ENCODE data around the gene NAGPA.
"Not testable (repeated sequence)": the region's sequence is repeated elsewhere in the genome, so short reads cannot be mapped to it uniquely, and the experiment has no call there.

The NAGPA gene

GRCh38 chr16:5045499-5046115 is 11.9 kb upstream of the NAGPA start:
- Histone ChIP-seq H3K4me1 (ENCODE audit: insufficient read depth, low read length) (peaks cover 10% of the 10 kb centered on the region; the same call in 1 of the 2 replicates), H3K9me3 (ENCODE audit: control insufficient read depth, insufficient read depth, low read length) (no peaks in the 10 kb centered on the region), H3K9ac (ENCODE audit: low read depth, low read length) (no peak overlapping the region), H3K36me3 (ENCODE audit: insufficient read depth, low read length) (no peaks in the 10 kb centered on the region)

- peaks cover 13% of the 10 kb centered on the region for H3K4me1 ChIP-seq (ENCODE audit: insufficient read depth, low read length)
- H3K9ac ChIP-seq (ENCODE audit: low read depth, low read length); H3K36me3 ChIP-seq (ENCODE audit: insufficient read depth, low read length); H3K9me3 ChIP-seq (ENCODE audit: control insufficient read depth, insufficient read depth, low read length): not testable (repeated sequence)
Observed at GRCh38 chr16:5044581-5044980, 10.8 kb upstream of the NAGPA start.

- Histone ChIP-seq H3K9me3 (ENCODE audit: control insufficient read depth, insufficient read depth, low read length) (no peaks in the 10 kb centered on the region), H3K36me3 (ENCODE audit: insufficient read depth, low read length) (no peaks in the 10 kb centered on the region), H3K4me1 (ENCODE audit: insufficient read depth, low read length) (peaks cover 13% of the 10 kb centered on the region)
Observed at GRCh38 chr16:5044011-5044540, 10.3 kb upstream of the NAGPA start.

GRCh38 chr16:5042574-5043171 is 8.9 kb upstream of the NAGPA start:
- no peak overlapping the region; the same call in 1 of the 2 replicates for H3K9ac ChIP-seq (ENCODE audit: low read depth, low read length)

More at GRCh38 chr16:5044011-5044540, 10.3 kb upstream of the NAGPA start:
- H3K9ac ChIP-seq (ENCODE audit: low read depth, low read length): no peak overlapping the region

GRCh38 chr16:5041600-5042133 is 7.9 kb upstream of the NAGPA start:
- Histone ChIP-seq H3K4me1 (ENCODE audit: insufficient read depth, low read length) (peaks cover 13% of the 10 kb centered on the region), H3K9me3 (ENCODE audit: control insufficient read depth, insufficient read depth, low read length) (no peaks in the 10 kb centered on the region), H3K36me3 (ENCODE audit: insufficient read depth, low read length) (no peaks in the 10 kb centered on the region), H3K9ac (ENCODE audit: low read depth, low read length) (no peak overlapping the region)

More at GRCh38 chr16:5042574-5043171, 8.9 kb upstream of the NAGPA start:
- Histone ChIP-seq H3K9me3 (ENCODE audit: control insufficient read depth, insufficient read depth, low read length) (no peaks in the 10 kb centered on the region), H3K4me1 (ENCODE audit: insufficient read depth, low read length) (peaks cover 13% of the 10 kb centered on the region), H3K36me3 (ENCODE audit: insufficient read depth, low read length) (no peaks in the 10 kb centered on the region)

- H3K4me1 ChIP-seq (ENCODE audit: insufficient read depth, low read length): peaks cover 17% of the 10 kb centered on the region
- no peaks in the 10 kb centered on the region for H3K9me3 ChIP-seq (ENCODE audit: control insufficient read depth, insufficient read depth, low read length)
- no peak overlapping the region for H3K9ac ChIP-seq (ENCODE audit: low read depth, low read length)
- no peaks in the 10 kb centered on the region for H3K36me3 ChIP-seq (ENCODE audit: insufficient read depth, low read length)
Observed at GRCh38 chr16:5040451-5040850, 6.7 kb upstream of the NAGPA start.

- H3K4me1 ChIP-seq (ENCODE audit: insufficient read depth, low read length): peaks cover 7% of the 10 kb centered on the region; the same call in 1 of the 2 replicates
- no peak overlapping the region for H3K9ac ChIP-seq (ENCODE audit: low read depth, low read length)
- H3K36me3 ChIP-seq (ENCODE audit: insufficient read depth, low read length): no peaks in the 10 kb centered on the region
- no peaks in the 10 kb centered on the region for H3K9me3 ChIP-seq (ENCODE audit: control insufficient read depth, insufficient read depth, low read length)
Observed at GRCh38 chr16:5036228-5037156, 2.8 kb upstream of the NAGPA start.

- H3K4me1 ChIP-seq (ENCODE audit: insufficient read depth, low read length): peaks cover 7% of the 10 kb centered on the region; the same call in 1 of the 2 replicates
- no peaks in the 10 kb centered on the region for H3K36me3 ChIP-seq (ENCODE audit: insufficient read depth, low read length)
- H3K9me3 ChIP-seq (ENCODE audit: control insufficient read depth, insufficient read depth, low read length): no peaks in the 10 kb centered on the region
- H3K9ac ChIP-seq (ENCODE audit: low read depth, low read length): no peak overlapping the region
Observed at GRCh38 chr16:5035909-5036227, 2.1 kb upstream of the NAGPA start.

- peak overlapping the region; percentile 64; the same call in 1 of the 2 replicates for H3K9ac ChIP-seq (ENCODE audit: low read depth, low read length)
- no peaks in the 10 kb centered on the region for H3K9me3 ChIP-seq (ENCODE audit: control insufficient read depth, insufficient read depth, low read length)
- H3K36me3 ChIP-seq (ENCODE audit: insufficient read depth, low read length): no peaks in the 10 kb centered on the region
- H3K4me1 ChIP-seq (ENCODE audit: insufficient read depth, low read length): peaks cover 4% of the 10 kb centered on the region; the same call in 1 of the 2 replicates
Observed at GRCh38 chr16:5034167-5034523, 410 bp upstream of the NAGPA start.

- H3K9ac ChIP-seq (ENCODE audit: low read depth, low read length): peak overlapping the region; percentile 64; the same call in 1 of the 2 replicates
Observed at GRCh38 chr16:5032748-5033167, 977 bp downstream of the NAGPA start.

GRCh38 chr16:5031601-5032000 is 2.1 kb downstream of the NAGPA start:
- peaks cover 3% of the 10 kb centered on the region; the same call in 1 of the 2 replicates for H3K4me1 ChIP-seq (ENCODE audit: insufficient read depth, low read length)
- no peaks in the 10 kb centered on the region for H3K9me3 ChIP-seq (ENCODE audit: control insufficient read depth, insufficient read depth, low read length)
- H3K36me3 ChIP-seq (ENCODE audit: insufficient read depth, low read length): no peaks in the 10 kb centered on the region
- H3K9ac ChIP-seq (ENCODE audit: low read depth, low read length): no peak overlapping the region

More at GRCh38 chr16:5032748-5033167, 977 bp downstream of the NAGPA start:
- Histone ChIP-seq H3K9me3 (ENCODE audit: control insufficient read depth, insufficient read depth, low read length) (no peaks in the 10 kb centered on the region), H3K36me3 (ENCODE audit: insufficient read depth, low read length) (no peaks in the 10 kb centered on the region), H3K4me1 (ENCODE audit: insufficient read depth, low read length) (peaks cover 4% of the 10 kb centered on the region; the same call in 1 of the 2 replicates)

- no peaks in the 10 kb centered on the region for H3K9me3 ChIP-seq (ENCODE audit: control insufficient read depth, insufficient read depth, low read length)
- H3K36me3 ChIP-seq (ENCODE audit: insufficient read depth, low read length): no peaks in the 10 kb centered on the region
- no peaks in the 10 kb centered on the region for H3K4me1 ChIP-seq (ENCODE audit: insufficient read depth, low read length)
- no peak overlapping the region for H3K9ac ChIP-seq (ENCODE audit: low read depth, low read length)
Observed at GRCh38 chr16:5030251-5030870, 3.4 kb downstream of the NAGPA start.

GRCh38 chr16:5028950-5029475 is 4.7 kb downstream of the NAGPA start:
- Histone ChIP-seq H3K9ac (ENCODE audit: low read depth, low read length) (no peak overlapping the region), H3K9me3 (ENCODE audit: control insufficient read depth, insufficient read depth, low read length) (no peaks in the 10 kb centered on the region), H3K36me3 (ENCODE audit: insufficient read depth, low read length) (no peaks in the 10 kb centered on the region), H3K4me1 (ENCODE audit: insufficient read depth, low read length) (no peaks in the 10 kb centered on the region)

Data from ES-I3 (cell line).